GM18520 (cell line): ENCODE data around the gene POLR3GL.
"Not testable (repeated sequence)": the region's sequence is repeated elsewhere in the genome, so short reads cannot be mapped to it uniquely, and the experiment has no call there.

Experiments used
- ATAC-seq: cut with Tn5 transposase; IDR thresholded peaks from one replicate; pipeline ENCODE4 v1.9.1; 2021; ENCODE audit not compliant: unreplicated experiment

POLR3GL gene

DNA sequence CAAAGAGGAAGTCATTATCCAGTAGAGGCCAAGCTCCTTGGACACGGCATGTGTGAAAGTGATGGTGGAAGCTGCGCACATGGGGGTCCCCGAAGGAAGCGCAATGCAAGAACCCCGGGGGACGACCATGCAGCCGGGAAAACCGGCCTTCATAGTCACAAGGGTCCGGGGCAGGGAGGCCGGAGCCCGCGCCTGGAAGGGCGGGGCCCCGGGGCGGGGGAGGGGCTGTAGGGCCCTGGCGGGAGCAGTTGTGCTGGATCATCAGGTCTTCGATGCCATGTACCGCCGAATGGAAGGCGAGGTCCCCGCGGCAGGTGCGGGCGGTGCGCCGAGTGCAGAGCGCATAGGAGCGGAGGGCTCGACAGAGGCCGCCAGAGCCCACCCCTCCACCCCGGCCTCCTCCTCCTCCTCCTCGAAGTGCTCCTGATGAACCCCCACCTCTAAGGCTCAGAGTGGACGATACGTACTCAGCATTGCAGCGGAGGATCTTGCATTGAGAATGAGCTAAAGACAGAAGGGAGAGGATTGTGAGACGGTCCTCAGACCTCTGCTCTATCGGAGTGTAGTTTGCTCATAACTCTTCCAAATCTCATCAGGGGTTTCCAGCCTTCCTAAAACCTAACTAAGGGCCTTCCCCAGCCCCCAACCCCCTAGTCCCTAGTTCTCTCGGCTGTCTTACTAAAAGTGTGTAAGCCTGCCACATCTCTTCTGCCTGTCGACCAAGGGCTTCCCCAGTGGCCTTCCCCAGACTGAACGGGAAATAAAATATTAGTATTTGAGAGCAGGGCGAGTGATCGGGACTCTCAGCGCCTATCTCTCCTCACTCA lies 55.0 kb downstream of the POLR3GL start:
- no peak for ATAC-seq

DNA sequence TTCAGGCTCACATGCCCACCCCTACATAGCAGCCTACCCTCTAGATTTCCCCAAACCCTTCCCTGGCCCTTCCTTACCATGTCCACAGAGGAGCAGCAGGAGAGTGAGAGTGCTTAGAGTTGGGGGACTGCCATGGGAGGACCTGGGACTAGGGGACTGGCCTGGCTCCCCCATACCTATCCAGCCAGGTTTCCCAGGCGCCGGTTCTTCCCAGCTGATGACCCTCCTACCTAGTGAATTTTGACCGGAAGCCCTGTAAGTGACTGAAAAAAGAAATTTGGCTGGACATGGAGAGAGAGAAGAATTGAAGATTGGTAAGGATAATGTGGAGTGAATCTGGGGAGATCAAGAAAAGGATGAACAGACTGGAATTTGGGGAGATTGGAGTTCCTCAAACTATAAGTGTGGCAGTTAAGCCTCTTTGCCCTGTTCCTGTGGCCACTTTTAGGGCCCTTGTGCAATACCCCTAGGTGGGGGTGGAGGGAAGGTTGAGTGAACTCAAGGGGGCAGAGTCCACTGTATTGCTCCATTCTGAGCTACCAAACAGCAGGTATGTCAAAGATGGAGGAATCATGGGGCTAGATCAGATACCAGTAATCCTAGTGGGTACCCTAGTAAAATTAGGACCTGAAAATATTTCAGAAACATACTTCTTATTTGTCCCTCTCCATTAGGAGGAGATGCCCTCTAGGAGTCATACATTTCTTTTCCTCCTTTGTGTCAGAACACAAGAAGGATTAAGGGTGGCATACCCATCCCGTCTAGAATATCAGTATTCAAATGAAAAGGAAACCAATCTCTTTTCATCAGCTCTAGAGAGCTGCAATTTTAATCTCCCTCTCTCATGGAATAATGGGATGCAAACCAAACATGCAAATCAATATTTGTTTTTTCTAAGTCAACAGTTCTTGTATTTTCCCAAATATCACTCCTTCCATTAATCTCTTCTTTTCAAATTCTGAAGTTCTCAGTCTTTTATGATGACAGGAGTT lies 55.9 kb downstream of the POLR3GL start:
- ATAC-seq = no peak

DNA sequence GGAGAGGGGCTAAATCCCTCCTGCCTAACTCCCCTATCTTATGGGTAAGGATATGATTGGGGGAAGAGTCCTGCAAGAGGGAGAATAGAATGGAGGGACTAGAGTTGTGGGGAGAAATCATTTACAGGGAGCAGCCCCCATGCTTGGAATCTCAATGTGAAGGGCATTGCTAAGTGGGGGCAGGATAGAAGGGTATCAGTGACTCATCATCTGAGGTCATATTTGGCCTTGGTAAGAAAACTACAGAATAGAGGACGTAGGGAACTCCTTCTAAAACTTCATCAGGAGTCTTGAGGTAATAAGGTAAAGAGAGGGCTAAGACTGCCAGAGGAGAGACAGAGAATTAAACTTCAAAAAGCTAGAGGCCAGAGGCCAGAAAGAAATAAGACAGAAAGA lies 56.6 kb downstream of the POLR3GL start:
- no peak for ATAC-seq

DNA sequence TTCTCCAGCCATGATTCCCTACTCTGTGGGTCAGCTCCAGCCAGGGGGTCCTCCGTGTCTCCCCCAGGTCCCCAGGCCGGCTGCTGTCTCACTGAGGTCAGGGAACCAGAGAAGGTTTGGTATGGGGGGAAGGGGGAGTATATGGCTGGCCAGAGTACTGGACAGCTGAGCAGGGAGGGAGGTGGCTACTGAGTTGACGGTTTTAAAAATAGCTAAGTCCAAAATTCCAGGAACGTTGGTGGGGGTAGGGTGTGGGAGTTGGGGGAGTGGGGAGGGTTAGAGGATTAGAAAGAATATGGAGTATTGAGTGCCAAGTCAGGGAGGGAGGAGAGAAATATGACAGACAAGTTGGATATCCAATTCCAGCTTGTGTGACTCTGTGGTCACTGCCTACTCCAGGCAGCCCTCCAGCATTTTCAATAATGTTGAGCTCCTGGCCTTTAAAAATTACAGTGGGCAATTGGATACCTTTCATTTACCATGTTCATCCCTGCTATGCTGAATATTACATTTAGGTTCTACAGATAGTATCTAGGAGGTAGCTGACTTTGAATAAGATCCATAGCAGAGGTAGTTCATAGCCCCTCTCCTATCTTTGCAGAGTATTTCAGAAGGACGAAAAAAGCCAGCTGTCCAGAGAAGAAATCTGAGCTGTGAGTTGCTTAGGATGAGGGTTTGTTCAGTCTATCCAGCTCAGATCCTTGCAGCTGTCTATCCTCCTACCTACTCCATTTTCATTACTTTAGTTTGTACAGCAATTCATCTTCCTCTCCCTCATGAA lies 57.3 kb downstream of the POLR3GL start, which contains the start of gene HJV:
Gene HJV (minus strand): TSS at position 114 of the 781 bp plus-strand sequence. CDS start 1,504 bp downstream, outside the sequence.
- ATAC-seq = no peak

DNA sequence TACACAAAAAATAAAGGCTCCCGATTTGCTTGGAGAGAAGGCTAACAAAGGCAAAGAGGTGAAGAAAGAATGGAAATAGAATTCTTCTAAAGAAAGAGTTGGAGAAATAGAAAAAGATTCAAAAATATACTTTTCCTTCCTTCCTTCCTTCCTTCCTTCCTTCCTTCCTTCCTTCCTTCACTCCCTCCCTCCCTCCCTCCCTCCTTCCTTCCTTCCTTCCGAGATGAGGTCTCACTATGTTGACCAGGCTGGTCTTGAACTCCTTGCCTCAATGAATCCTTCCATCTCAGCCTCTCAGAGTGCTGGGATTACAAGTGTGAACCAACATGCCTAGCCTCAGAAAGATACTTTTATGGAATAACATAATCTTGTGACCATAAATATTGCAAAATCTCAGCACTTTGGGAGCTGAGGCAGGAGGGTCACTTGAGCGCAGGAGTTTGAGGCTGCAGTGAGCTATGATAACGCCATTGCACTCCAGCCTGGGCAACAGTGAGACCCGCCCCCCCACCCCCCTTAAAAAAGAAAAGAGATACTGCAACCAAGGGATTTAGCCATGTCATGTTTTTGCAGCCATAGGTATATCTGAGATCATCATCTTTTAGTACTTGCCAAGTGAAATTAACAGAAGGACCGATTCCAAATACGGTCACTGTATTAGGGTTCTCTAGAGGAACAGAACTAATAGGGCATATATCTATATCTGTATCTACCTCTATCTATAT lies 58.1 kb downstream of the POLR3GL start:
- no peak for ATAC-seq

DNA sequence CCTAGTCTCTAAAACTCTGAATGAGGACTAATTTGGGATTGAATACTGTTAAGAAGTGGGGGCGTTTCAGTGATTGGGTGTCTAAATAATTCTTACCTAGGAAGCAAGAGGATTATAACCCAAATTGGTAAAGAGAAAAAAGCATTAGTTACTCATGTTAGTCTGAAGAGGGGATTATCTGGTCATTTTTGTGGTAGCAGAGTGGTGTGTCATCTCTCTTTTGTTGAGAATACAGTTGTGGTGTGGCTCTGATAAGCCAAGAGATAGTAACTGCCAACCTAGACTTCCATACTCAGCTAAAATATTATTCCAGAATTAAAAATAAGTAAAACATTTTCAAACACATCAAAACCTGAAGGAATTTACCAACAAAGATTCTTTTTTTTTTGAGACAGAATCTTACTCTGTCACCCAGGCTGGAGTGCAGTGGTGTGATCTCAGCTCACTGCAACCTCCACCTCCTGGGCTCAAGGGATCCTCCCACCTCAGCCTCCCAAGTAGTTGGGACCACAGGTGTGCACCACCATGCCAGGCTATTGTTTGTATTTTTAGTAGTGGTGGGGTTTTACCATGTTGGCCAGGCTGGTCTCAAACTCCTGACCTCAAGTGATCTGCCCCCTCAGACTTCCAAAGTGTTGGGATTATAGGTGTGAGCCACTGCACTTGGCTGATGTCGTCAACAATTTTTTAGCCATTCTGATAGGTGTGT lies 61.5 kb downstream of the POLR3GL start:
- ATAC-seq = not testable (repeated sequence)

DNA sequence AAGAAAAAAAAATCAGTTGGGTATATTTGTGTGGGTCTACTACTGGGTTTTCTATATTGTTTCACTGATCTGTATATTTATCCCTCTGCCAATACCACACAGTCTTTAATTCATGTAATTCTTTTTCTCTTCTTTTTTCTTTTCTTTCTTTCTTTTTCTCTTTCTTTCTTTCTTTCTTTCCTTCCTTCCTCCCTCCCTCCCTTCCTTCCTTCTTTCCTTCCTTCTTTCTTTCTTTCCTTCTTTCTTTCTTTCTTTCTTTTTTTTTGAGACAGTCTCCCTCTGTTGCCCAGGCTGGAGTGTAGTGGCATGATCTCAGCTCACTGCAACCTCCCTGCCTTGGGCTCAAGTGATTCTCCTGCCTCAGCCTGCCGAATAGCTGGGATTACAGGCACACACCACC lies 62.2 kb downstream of the POLR3GL start:
- ATAC-seq = not testable (repeated sequence)
